ENCODE data around the gene EPB41L5. TPM values are rescaled to one million over a fixed set of nuclear protein-coding genes. Genes with fewer than 3 reads are reported as not detected.
A peak's percentile ranks its signal among the peaks of the same experiment; 100 is the strongest.

The EPB41L5 gene
- total RNA-seq, 1 donor from 2014 or later, result 16.2 TPM

GRCh38 chr2:120014226-120014980, 1.5 kb downstream of the EPB41L5 start:
- peaks cover 3% of the 10 kb centered on the region for H4K20me1 ChIP-seq (ENCODE audit: insufficient read depth, low read length)
- H3K27me3 ChIP-seq (ENCODE audit: insufficient read depth, low read length), result no peaks in the 10 kb centered on the region
- no peak overlapping the region for H2AFZ ChIP-seq (ENCODE audit: low read depth, low read length)
- no peak overlapping the region for H3K9ac ChIP-seq (ENCODE audit: low read length)
- peaks cover 5% of the 10 kb centered on the region for H3K4me1 Mint-ChIP-seq (ENCODE audit: low read depth, unreplicated experiment)
- no peak overlapping the region for H3K27ac Mint-ChIP-seq (ENCODE audit: unreplicated experiment)
- H3K4me3 Mint-ChIP-seq (ENCODE audit: unreplicated experiment), result peak overlapping the region; percentile 89
- FAIRE-seq (no peak), DNase-seq (ENCODE audit: low read depth) (peak; percentile 18)
- no peaks in the 10 kb centered on the region for H3K9me3 Mint-ChIP-seq (ENCODE audit: unreplicated experiment)
- no peak for TF ChIP-seq EZH2 (IDR thresholded peaks at IDR 0.05; ENCODE audit: insufficient read depth, low read length)
- TF ChIP-seq, protein P1, sequence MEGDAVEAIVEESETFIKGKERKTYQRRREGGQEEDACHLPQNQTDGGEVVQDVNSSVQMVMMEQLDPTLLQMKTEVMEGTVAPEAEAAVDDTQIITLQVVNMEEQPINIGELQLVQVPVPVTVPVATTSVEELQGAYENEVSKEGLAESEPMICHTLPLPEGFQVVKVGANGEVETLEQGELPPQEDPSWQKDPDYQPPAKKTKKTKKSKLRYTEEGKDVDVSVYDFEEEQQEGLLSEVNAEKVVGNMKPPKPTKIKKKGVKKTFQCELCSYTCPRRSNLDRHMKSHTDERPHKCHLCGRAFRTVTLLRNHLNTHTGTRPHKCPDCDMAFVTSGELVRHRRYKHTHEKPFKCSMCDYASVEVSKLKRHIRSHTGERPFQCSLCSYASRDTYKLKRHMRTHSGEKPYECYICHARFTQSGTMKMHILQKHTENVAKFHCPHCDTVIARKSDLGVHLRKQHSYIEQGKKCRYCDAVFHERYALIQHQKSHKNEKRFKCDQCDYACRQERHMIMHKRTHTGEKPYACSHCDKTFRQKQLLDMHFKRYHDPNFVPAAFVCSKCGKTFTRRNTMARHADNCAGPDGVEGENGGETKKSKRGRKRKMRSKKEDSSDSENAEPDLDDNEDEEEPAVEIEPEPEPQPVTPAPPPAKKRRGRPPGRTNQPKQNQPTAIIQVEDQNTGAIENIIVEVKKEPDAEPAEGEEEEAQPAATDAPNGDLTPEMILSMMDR (IDR thresholded peaks at IDR 0.05; ENCODE audit: insufficient read depth, low read depth, low read length), result no peak
- H3K27me3 Mint-ChIP-seq (ENCODE audit: low read depth, unreplicated experiment), result no peaks in the 10 kb centered on the region
- peaks cover 15% of the 10 kb centered on the region for H3K79me2 ChIP-seq (ENCODE audit: insufficient read depth, low read length)
- H3K4me2 ChIP-seq (ENCODE audit: low read length), result peak overlapping the region; percentile 80
- H3K9me3 ChIP-seq (ENCODE audit: insufficient read depth, low read depth, low read length), result no peaks in the 10 kb centered on the region
- H3K27ac ChIP-seq (ENCODE audit: low read depth, low read length), result no peak overlapping the region
- H3K4me3 ChIP-seq (ENCODE audit: insufficient read depth, low read depth, low read length), result no peak overlapping the region
- H3K36me3 Mint-ChIP-seq (ENCODE audit: low read depth, unreplicated experiment), result no peaks in the 10 kb centered on the region
- H3K4me1 ChIP-seq (ENCODE audit: insufficient read depth, low read length), result peaks cover 3% of the 10 kb centered on the region
- no peaks in the 10 kb centered on the region for H3K36me3 ChIP-seq (ENCODE audit: insufficient read depth, low read length)

GRCh38 chr2:120016800-120017199, 3.9 kb downstream of the EPB41L5 start:
- Histone ChIP-seq H2AFZ (ENCODE audit: low read depth, low read length) (no peak overlapping the region), H3K4me2 (ENCODE audit: low read length) (no peak overlapping the region), H3K27me3 (ENCODE audit: insufficient read depth, low read length) (no peaks in the 10 kb centered on the region), H3K9me3 (ENCODE audit: insufficient read depth, low read depth, low read length) (no peaks in the 10 kb centered on the region), H3K79me2 (ENCODE audit: insufficient read depth, low read length) (peaks cover 15% of the 10 kb centered on the region), H3K27ac (ENCODE audit: low read depth, low read length) (no peak overlapping the region), H3K4me3 (ENCODE audit: insufficient read depth, low read depth, low read length) (no peak overlapping the region), H4K20me1 (ENCODE audit: insufficient read depth, low read length) (peaks cover 3% of the 10 kb centered on the region), H3K9ac (ENCODE audit: low read length) (no peak overlapping the region), H3K4me1 (ENCODE audit: insufficient read depth, low read length) (peaks cover 3% of the 10 kb centered on the region), H3K36me3 (ENCODE audit: insufficient read depth, low read length) (no peaks in the 10 kb centered on the region)
- TF ChIP-seq, protein P1 (IDR thresholded peaks at IDR 0.05; ENCODE audit: insufficient read depth, low read depth, low read length), result no peak
- no peak for TF ChIP-seq EZH2 (IDR thresholded peaks at IDR 0.05; ENCODE audit: insufficient read depth, low read length)
- Mint-ChIP-seq H3K4me1 (ENCODE audit: low read depth, unreplicated experiment) (peaks cover 10% of the 10 kb centered on the region), H3K27me3 (ENCODE audit: low read depth, unreplicated experiment) (no peaks in the 10 kb centered on the region), H3K4me3 (ENCODE audit: unreplicated experiment) (no peak overlapping the region), H3K27ac (ENCODE audit: unreplicated experiment) (no peak overlapping the region), H3K9me3 (ENCODE audit: unreplicated experiment) (no peaks in the 10 kb centered on the region), H3K36me3 (ENCODE audit: low read depth, unreplicated experiment) (no peaks in the 10 kb centered on the region)
- FAIRE-seq, result no peak
- no peak for DNase-seq (ENCODE audit: low read depth)

- no peak for TF ChIP-seq EZH2 (IDR thresholded peaks at IDR 0.05; ENCODE audit: insufficient read depth, low read length)
- TF ChIP-seq, protein P1 (IDR thresholded peaks at IDR 0.05; ENCODE audit: insufficient read depth, low read depth, low read length), result no peak
Observed at GRCh38 chr2:120017201-120017600, 4.3 kb downstream of the EPB41L5 start.

More at GRCh38 chr2:120017201-120017600, 4.3 kb downstream of the EPB41L5 start:
- H4K20me1 ChIP-seq (ENCODE audit: insufficient read depth, low read length), result peaks cover 3% of the 10 kb centered on the region
- DNase-seq (ENCODE audit: low read depth) (no peak), FAIRE-seq (no peak)
- no peaks in the 10 kb centered on the region for H3K9me3 ChIP-seq (ENCODE audit: insufficient read depth, low read depth, low read length)
- H3K4me3 Mint-ChIP-seq (ENCODE audit: unreplicated experiment), result no peak overlapping the region
- no peak overlapping the region for H3K27ac ChIP-seq (ENCODE audit: low read depth, low read length)
- no peak overlapping the region for H3K9ac ChIP-seq (ENCODE audit: low read length)
- H3K4me3 ChIP-seq (ENCODE audit: insufficient read depth, low read depth, low read length), result no peak overlapping the region
- H3K27me3 ChIP-seq (ENCODE audit: insufficient read depth, low read length), result no peaks in the 10 kb centered on the region
- H3K4me1 Mint-ChIP-seq (ENCODE audit: low read depth, unreplicated experiment), result peaks cover 8% of the 10 kb centered on the region
- peaks cover 3% of the 10 kb centered on the region for H3K4me1 ChIP-seq (ENCODE audit: insufficient read depth, low read length)
- no peaks in the 10 kb centered on the region for H3K27me3 Mint-ChIP-seq (ENCODE audit: low read depth, unreplicated experiment)
- no peaks in the 10 kb centered on the region for H3K36me3 Mint-ChIP-seq (ENCODE audit: low read depth, unreplicated experiment)
- no peak overlapping the region for H3K4me2 ChIP-seq (ENCODE audit: low read length)
- H3K79me2 ChIP-seq (ENCODE audit: insufficient read depth, low read length), result peaks cover 15% of the 10 kb centered on the region
- no peaks in the 10 kb centered on the region for H3K9me3 Mint-ChIP-seq (ENCODE audit: unreplicated experiment)
- H2AFZ ChIP-seq (ENCODE audit: low read depth, low read length), result no peak overlapping the region
- no peaks in the 10 kb centered on the region for H3K36me3 ChIP-seq (ENCODE audit: insufficient read depth, low read length)
- H3K27ac Mint-ChIP-seq (ENCODE audit: unreplicated experiment), result no peak overlapping the region
